Measurements from ENCODE around the gene SLC9A5.

The SLC9A5 gene

GRCh38 chr16:67242138-67242730 lies 6.5 kb upstream of the SLC9A5 start:
- TF ChIP-seq TARDBP (IDR thresholded peaks at IDR 0.05) = no peak
- no peak for TF ChIP-seq HDGF (IDR thresholded peaks at IDR 0.05; ENCODE audit: borderline replicate concordance)
- TF ChIP-seq CTBP1 (IDR thresholded peaks at IDR 0.05; ENCODE audit: borderline replicate concordance) = no peak
- no peak for TF ChIP-seq NFRKB (IDR thresholded peaks at IDR 0.05)
- TF ChIP-seq BHLHE40 (IDR thresholded peaks at IDR 0.05; ENCODE audit: borderline replicate concordance) = no peak
- TF ChIP-seq SUZ12 (IDR thresholded peaks at IDR 0.05) = no peak
- TF ChIP-seq FOXA1 (IDR thresholded peaks at IDR 0.05) = no peak
- TF ChIP-seq LEF1 (IDR thresholded peaks at IDR 0.05; ENCODE audit: borderline replicate concordance) = no peak
- TF ChIP-seq L3MBTL2 (conservative IDR thresholded peaks at IDR 0.05) = no peak
- no peak for TF ChIP-seq ARNT (IDR thresholded peaks at IDR 0.05)
- no peak for TF ChIP-seq SP1 (IDR thresholded peaks at IDR 0.05)
- no peak for TF ChIP-seq PKNOX1 (IDR thresholded peaks at IDR 0.05)
- TF ChIP-seq ELF4 (IDR thresholded peaks at IDR 0.05) = no peak
- ChIA-PET POLR2A (interaction anchor here (1.5 kb wide), 2 partner anchors 8 to 11 kb away, joined by 3 to 4 read pairs; no protein-coding TSS in a partner anchor), CTCF (no interaction called here)
- DNase-seq (ENCODE audit: extremely low spot score) = no peak

DNA sequence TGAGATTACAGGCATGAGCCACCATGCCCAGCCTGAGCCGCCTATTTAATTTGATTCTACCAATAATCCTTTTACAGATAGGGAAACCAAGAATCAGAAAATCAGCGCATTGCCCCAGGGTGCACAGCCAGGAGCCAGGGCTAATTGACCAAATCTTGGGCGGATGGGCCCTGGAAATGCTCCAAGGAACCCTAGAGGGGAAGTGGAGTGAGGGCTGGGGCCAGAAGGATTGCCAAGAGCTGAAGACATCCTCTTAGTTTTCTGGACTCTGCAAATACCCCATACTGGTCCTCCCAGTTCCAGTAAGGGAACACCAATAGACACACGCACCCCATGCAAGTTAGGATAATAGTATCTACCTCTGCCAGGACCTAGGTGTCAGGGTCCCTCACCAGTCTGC lies 5.3 kb upstream of the SLC9A5 start:
- DNase-seq (ENCODE audit: extremely low spot score) = no peak
- ChIA-PET POLR2A (interaction anchor here (1.5 kb wide), 1 partner anchor 12 kb away, joined by 4 read pairs; no protein-coding TSS in a partner anchor), CTCF (no interaction called here)
- TF ChIP-seq FOXM1 (IDR thresholded peaks at IDR 0.05; ENCODE audit: borderline replicate concordance) (no peak), LEF1 (IDR thresholded peaks at IDR 0.05; ENCODE audit: borderline replicate concordance) (no peak), PKNOX1 (IDR thresholded peaks at IDR 0.05) (no peak), ELF4 (IDR thresholded peaks at IDR 0.05) (no peak), SUZ12 (IDR thresholded peaks at IDR 0.05) (no peak), ARNT (IDR thresholded peaks at IDR 0.05) (no peak), HDGF (IDR thresholded peaks at IDR 0.05; ENCODE audit: borderline replicate concordance) (no peak), SP1 (IDR thresholded peaks at IDR 0.05) (no peak), TARDBP (IDR thresholded peaks at IDR 0.05) (no peak), FOXA1 (IDR thresholded peaks at IDR 0.05) (no peak), L3MBTL2 (conservative IDR thresholded peaks at IDR 0.05) (no peak), ZNF384 (IDR thresholded peaks at IDR 0.05) (no peak), BHLHE40 (IDR thresholded peaks at IDR 0.05; ENCODE audit: borderline replicate concordance) (no peak), NFRKB (IDR thresholded peaks at IDR 0.05) (no peak), CTBP1 (IDR thresholded peaks at IDR 0.05; ENCODE audit: borderline replicate concordance) (no peak), FOXK2 (IDR thresholded peaks at IDR 0.05) (no peak)

GRCh38 chr16:67244387-67245185 lies 4.2 kb upstream of the SLC9A5 start:
- DNase-seq (ENCODE audit: extremely low spot score) = no peak
- ChIA-PET CTCF (no interaction called here), POLR2A (interaction anchor here (1.0 to 1.4 kb wide), 3 partner anchors 11 to 18 kb away, joined by 4 to 5 read pairs (median 4); partner anchors contain the start of gene TMEM208)
- TF ChIP-seq CTBP1 (IDR thresholded peaks at IDR 0.05; ENCODE audit: borderline replicate concordance) (no peak), NFRKB (IDR thresholded peaks at IDR 0.05) (no peak), ELF4 (IDR thresholded peaks at IDR 0.05) (no peak), FOXM1 (IDR thresholded peaks at IDR 0.05; ENCODE audit: borderline replicate concordance) (no peak)

- CTCF ChIA-PET = no interaction called here
- no peak for DNase-seq (ENCODE audit: extremely low spot score)
- POLR2A ChIA-PET = interaction anchor here (1.4 to 5.3 kb wide), 4 partner anchors 8 to 47 kb away, joined by 4 to 41 read pairs (median 10); partner anchors contain the start of gene TMEM208
- TF ChIP-seq SUZ12 (IDR thresholded peaks at IDR 0.05) (no peak), TARDBP (IDR thresholded peaks at IDR 0.05) (no peak), ZNF384 (IDR thresholded peaks at IDR 0.05) (no peak), L3MBTL2 (conservative IDR thresholded peaks at IDR 0.05) (no peak), SP1 (IDR thresholded peaks at IDR 0.05) (no peak), NFRKB (IDR thresholded peaks at IDR 0.05) (no peak), LEF1 (IDR thresholded peaks at IDR 0.05; ENCODE audit: borderline replicate concordance) (no peak), PKNOX1 (IDR thresholded peaks at IDR 0.05) (no peak), FOXA1 (IDR thresholded peaks at IDR 0.05) (no peak), FOXK2 (IDR thresholded peaks at IDR 0.05) (no peak), ELF4 (IDR thresholded peaks at IDR 0.05) (no peak), BHLHE40 (IDR thresholded peaks at IDR 0.05; ENCODE audit: borderline replicate concordance) (no peak), HDGF (IDR thresholded peaks at IDR 0.05; ENCODE audit: borderline replicate concordance) (no peak), ARNT (IDR thresholded peaks at IDR 0.05) (no peak), FOXM1 (IDR thresholded peaks at IDR 0.05; ENCODE audit: borderline replicate concordance) (no peak), CTBP1 (IDR thresholded peaks at IDR 0.05; ENCODE audit: borderline replicate concordance) (no peak)
These were observed 3.6 kb upstream of the SLC9A5 start for GRCh38 chr16:67245186-67245585.

DNA sequence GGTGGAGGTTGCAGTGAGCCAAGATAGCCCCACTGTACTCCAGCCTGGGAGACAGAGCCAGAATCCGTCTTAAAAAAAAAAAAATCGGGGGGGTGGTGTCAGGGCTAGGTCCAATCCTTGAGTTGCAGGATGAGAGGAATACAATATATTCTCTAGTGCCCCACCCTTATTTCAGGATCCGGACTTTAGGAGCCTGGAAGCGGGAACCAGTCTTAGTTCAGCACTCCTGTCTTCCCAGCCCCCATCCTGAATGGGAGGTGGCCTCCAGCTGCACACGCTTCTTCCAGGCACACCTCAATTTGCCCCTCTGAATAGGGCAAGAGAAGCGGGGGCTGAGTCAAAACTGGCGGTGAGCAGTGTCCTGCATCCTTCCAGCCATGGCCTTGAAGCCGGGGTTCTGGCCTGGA lies 3.1 kb upstream of the SLC9A5 start:
- TF ChIP-seq LEF1 (IDR thresholded peaks at IDR 0.05; ENCODE audit: borderline replicate concordance) = no peak
- TF ChIP-seq BHLHE40 (IDR thresholded peaks at IDR 0.05; ENCODE audit: borderline replicate concordance) = no peak
- no peak for TF ChIP-seq SUZ12 (IDR thresholded peaks at IDR 0.05)
- no peak for TF ChIP-seq TARDBP (IDR thresholded peaks at IDR 0.05)
- no peak for TF ChIP-seq ELF4 (IDR thresholded peaks at IDR 0.05)
- TF ChIP-seq ZNF384 (IDR thresholded peaks at IDR 0.05) = no peak
- TF ChIP-seq CTBP1 (IDR thresholded peaks at IDR 0.05; ENCODE audit: borderline replicate concordance) = no peak
- ChIA-PET POLR2A (interaction anchor here (0.9 to 5.3 kb wide), 8 partner anchors 8 to 414 kb away, joined by 4 to 41 read pairs (median 6); partner anchors contain the start of genes ACD, E2F4 and TMEM208), CTCF (interaction anchor here (1.4 kb wide), 1 partner anchor 19 kb away, joined by 3 read pairs; the partner anchor contains the start of gene TMEM208)
- no peak for DNase-seq (ENCODE audit: extremely low spot score)

Measured in HEK293T (cell line).